GM12878 (cell line): Measurements from ENCODE around the gene MEGF6. TPM values are rescaled to one million over a fixed set of nuclear protein-coding genes. Genes with fewer than 3 reads are reported as not detected.

Source experiments
- ATAC-seq: fragments of 200-7000 bp; cut with Tn5 transposase; 3 replicates; pipeline ENCODE4 v1.9.1; 2020; ENCODE audit warnings: mild to moderate bottlenecking, moderate library complexity
- BruUV-seq: library from RNA; stranded (reverse); fragments of 400-500 nt; replicated peaks from 2 replicates; lab custom pipeline; 2021; lab: Mats Ljungman, UMichigan
- CTCF ChIA-PET: fragments of 300-600 bp; sonication (Branson Sonifier 250); formaldehyde crosslinking; extraction: SDS; loops from one replicate; lab custom pipeline; 2021; ENCODE audit warnings: inconsistent platforms; lab: Yijun Ruan, JAX
- POLR2A ChIA-PET: fragments of 350-600 bp; formaldehyde crosslinking; extraction: SDS; loops from one replicate; lab custom pipeline; 2021; ENCODE audit warnings: inconsistent platforms; lab: Charles Lee
- RAD21 ChIA-PET: fragments of 300-600 bp; sonication (Branson Sonifier 250); formaldehyde crosslinking; loops from one replicate; lab custom pipeline; 2023; ENCODE audit warnings: antibody characterized with exemption; ENCODE audit not compliant: unreplicated experiment; lab: Charles Lee
- SMC1A ChIA-PET: fragments of 300-600 bp; sonication (Branson Sonifier 250); formaldehyde crosslinking; loops from one replicate; lab custom pipeline; 2023; ENCODE audit not compliant: unreplicated experiment, uncharacterized antibody; lab: Charles Lee
- DNase-seq: peaks from one replicate; pipeline ENCODE4 v3.0.0-alpha.2; 2011; ENCODE audit warnings: low read depth, low spot score
- FAIRE-seq: peaks from 3 replicates; lab custom pipeline; 2011; peaks lifted over from hg19 to GRCh38; lab: Jason Lieb, UNC
- H2AFZ ChIP-seq: 2 replicates; pipeline ENCODE4 v1.6.0; 2011; ENCODE audit warnings: low read depth, low read length, control low read depth; ENCODE audit not compliant: control insufficient read depth
- H3K27ac ChIP-seq: 2 replicates; pipeline ENCODE4 v1.5.1; 2011; ENCODE audit warnings: control low read depth; ENCODE audit not compliant: control insufficient read depth, insufficient read depth
- H3K27me3 ChIP-seq, 2 experiments: replicated peaks in 1 of 2; 2 replicates each; pipeline versions ENCODE4 v1.6.0 to v1.6.1; 2011; ENCODE audit warnings: low read length in 1 of 2; ENCODE audit not compliant: control insufficient read depth in 2 of 2, insufficient read depth in 2 of 2
- H3K36me3 ChIP-seq, 2 experiments: 2 replicates each; pipeline ENCODE4 v1.5.1; 2011; ENCODE audit warnings: low read length in 1 of 2; ENCODE audit not compliant: control insufficient read depth in 2 of 2, insufficient read depth in 2 of 2
- H3K4me1 ChIP-seq: 2 replicates; pipeline ENCODE4 v1.6.1; 2011; ENCODE audit warnings: mild to moderate bottlenecking, low read length, moderate library complexity, mixed read lengths; ENCODE audit not compliant: control insufficient read depth, insufficient read depth
- H3K4me2 ChIP-seq: 2 replicates; pipeline ENCODE4 v1.6.0; 2011; ENCODE audit warnings: control low read depth; ENCODE audit not compliant: control insufficient read depth, insufficient read depth
- H3K4me3 ChIP-seq: fragments of 200-600 bp; sonication (generic); 2 replicates; pipeline ENCODE4 v1.5.1; 2016
- H3K79me2 ChIP-seq: 2 replicates; pipeline ENCODE4 v1.6.0; 2011; ENCODE audit warnings: low read length; ENCODE audit not compliant: control insufficient read depth, insufficient read depth
- H3K9ac ChIP-seq: 2 replicates; pipeline ENCODE4 v1.8.0; 2011; ENCODE audit warnings: low read length, control low read depth, mixed read lengths; ENCODE audit not compliant: control insufficient read depth, insufficient read depth
- H3K9me3 ChIP-seq: replicated peaks from 3 replicates; pipeline ENCODE4 v1.5.1; 2011; ENCODE audit warnings: mild to moderate bottlenecking, low read length; ENCODE audit not compliant: control insufficient read depth, insufficient read depth
- H4K20me1 ChIP-seq: 2 replicates; pipeline ENCODE4 v1.6.0; 2011; ENCODE audit not compliant: control insufficient read depth, insufficient read depth
- ASH2L ChIP-seq: fragments of 300-600, 200-600 bp; sonication (generic); IDR thresholded peaks from 2 replicates; pipeline ENCODE4 v1.6.1; 2017; ENCODE audit warnings: low read depth, mild to moderate bottlenecking, borderline replicate concordance
- BMI1 ChIP-seq: fragments of 450-650 bp; IDR thresholded peaks from 2 replicates; pipeline ENCODE4 v1.6.1; 2016; ENCODE audit warnings: mild to moderate bottlenecking, moderate library complexity, borderline replicate concordance
- CREM ChIP-seq: IDR thresholded peaks from 2 replicates; pipeline ENCODE4 v1.6.1; 2014; ENCODE audit warnings: antibody characterized with exemption, low read depth
- EP300 ChIP-seq, 2 experiments: fragments of 150-350 bp in 1 of 2; IDR thresholded peaks; 2 replicates each; pipeline ENCODE4 v1.6.1; 2011 to 2012; ENCODE audit warnings: low read depth in 2 of 2, low read length in 2 of 2, borderline replicate concordance in 1 of 2, improper control_type of control experiment in 1 of 2, inconsistent platforms in 1 of 2; ENCODE audit not compliant: control insufficient read depth in 1 of 2
- GABPA ChIP-seq: IDR thresholded peaks from 2 replicates; pipeline ENCODE4 v1.6.1; 2014; ENCODE audit warnings: antibody characterized with exemption, low read depth, mild to moderate bottlenecking, inconsistent platforms
- NFYB ChIP-seq: IDR thresholded peaks from 2 replicates; pipeline ENCODE4 v1.6.1; 2011; ENCODE audit warnings: low read depth, mild to moderate bottlenecking, low read length, improper control_type of control experiment, moderate library complexity; ENCODE audit not compliant: insufficient read depth
- NR2F1 ChIP-seq: fragments of 450-650 bp; conservative IDR thresholded peaks from 2 replicates; pipeline ENCODE4 v1.6.1; 2017; ENCODE audit warnings: mild to moderate bottlenecking
- PML ChIP-seq: IDR thresholded peaks from 2 replicates; pipeline ENCODE4 v1.6.1; 2012; ENCODE audit warnings: low read length, inconsistent platforms
- STAT1 ChIP-seq: fragments of 450-650 bp; conservative IDR thresholded peaks from 2 replicates; pipeline ENCODE4 v1.6.1; 2014; ENCODE audit warnings: antibody characterized with exemption, mild to moderate bottlenecking
- TAF1 ChIP-seq: IDR thresholded peaks from 2 replicates; pipeline ENCODE4 v1.6.1; 2011; ENCODE audit warnings: mild to moderate bottlenecking, low read depth, low read length, borderline replicate concordance
- WRNIP1 ChIP-seq: IDR thresholded peaks from 2 replicates; pipeline ENCODE4 v1.6.1; 2011; ENCODE audit warnings: low read depth, low read length, improper control_type of control experiment, borderline replicate concordance
- ZNF622 ChIP-seq: fragments of 450-650 bp; IDR thresholded peaks from 2 replicates; pipeline ENCODE4 v1.6.1; 2017; ENCODE audit warnings: mild to moderate bottlenecking, inconsistent platforms
- WGBS: methylation state at CpG from one replicate; pipeline ENCODE4 v1.1.6; 2016; ENCODE audit warnings: low lambda C conversion rate; ENCODE audit not compliant: insufficient replicate concordance, insufficient coverage; ENCODE audit errors: missing lambda C conversion rate; 5-methylcytosine and 5-hydroxymethylcytosine counted together
- in situ Hi-C: fragments of 300-500 bp; cut with MboI; formaldehyde crosslinking; loops from 9 replicates; pipeline ENCODE4 v1.14.3; 2018; ENCODE audit warnings: mixed read lengths
- intact Hi-C: fragments of 100-400 bp; cut with micrococcal nuclease; formaldehyde crosslinking; loops from one replicate; pipeline ENCODE4 v1.14.2; 2022; ENCODE audit not compliant: unreplicated experiment
- polyA plus RNA-seq, 11 experiments: library from polyadenylated mRNA; depleted of rRNA in 4 of 11; unstranded in 6 of 11; stranded (reverse) in 5 of 11; fragments of >200 nt; fragmentation: Nextera tagmentation in 4 of 11; fragmentation: Illumina TruSeq in 1 of 11; extraction: Ambion mirVana in 4 of 11; extraction: Trizol in 1 of 11; gene quantifications; 1 replicate in 1 of 11; 2 replicates in 10 of 11; pipeline versions ENCODE4 v1.2.1 to v1.2.3, GENCODE V29; 2011 to 2016; ENCODE audit warnings: inconsistent platforms in 2 of 11, missing spikeins in 2 of 11, low read depth in 1 of 11
- total RNA-seq, 4 experiments: library from RNA; depleted of rRNA in 3 of 4; stranded (reverse); fragments of >200 nt in 3 of 4; fragmentation: Illumina TruSeq in 1 of 4; extraction: Trizol in 1 of 4; gene quantifications; 2 replicates each; pipeline versions ENCODE4 v1.2.1 to v1.2.3, GENCODE V29; 2013 to 2021
- TF ChIP-seq, protein P1 (sequence below): fragments of 150-350 bp; IDR thresholded peaks from 2 replicates; pipeline ENCODE4 v1.6.1; 2014; ENCODE audit warnings: mild to moderate bottlenecking, low read depth, low read length
- TF ChIP-seq, protein P2 (sequence below): fragments of 450-650 bp; conservative IDR thresholded peaks from 2 replicates; pipeline ENCODE4 v1.6.1; 2017; ENCODE audit warnings: mild to moderate bottlenecking, moderate library complexity

The MEGF6 gene
- total and polyA plus RNA-seq, 10 of the 15 experiments (the other 5 are each of a cell fraction or from before 2014, with no cell fraction given): 0.03 to 0.41 TPM; not detected in 8

DNA sequence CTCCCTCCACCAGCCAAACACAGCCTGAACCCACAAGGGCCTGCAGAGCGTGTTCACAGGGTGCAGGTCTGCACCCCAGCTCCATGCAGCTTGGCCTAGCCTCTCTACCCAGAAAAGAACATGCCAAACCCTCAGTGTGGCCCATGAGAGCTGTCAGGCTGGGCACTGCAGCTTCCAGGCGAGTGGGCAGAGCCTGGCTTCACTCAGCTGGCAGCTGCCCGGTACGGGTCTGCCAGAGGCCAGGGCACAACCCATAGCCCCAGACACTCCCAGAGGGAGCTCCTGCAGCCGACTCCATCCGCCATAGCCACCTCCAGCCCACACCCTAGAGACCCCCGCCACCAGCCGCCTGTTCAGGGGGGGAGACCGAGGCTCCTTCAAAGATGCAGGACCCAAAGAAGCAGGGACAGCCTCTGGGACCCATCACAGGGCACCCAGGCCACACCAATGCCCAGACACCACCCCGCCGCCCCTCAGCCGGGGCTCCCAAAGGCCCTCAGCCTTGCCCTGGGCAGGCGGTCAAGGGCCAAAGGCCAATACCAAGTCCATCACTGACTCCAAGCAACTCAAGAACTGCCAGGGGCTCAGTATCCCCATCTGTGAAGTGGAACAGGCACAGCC lies 42.4 kb downstream of the MEGF6 start:
- ChIA-PET SMC1A (no interaction called here), POLR2A (no interaction called here), RAD21 (no interaction called here), CTCF (interaction anchor here (1.1 to 1.8 kb wide), 2 partner anchors 50 to 156 kb away, joined by 4 to 6 read pairs; no protein-coding TSS in a partner anchor)
- no peak overlapping the region for H3K9ac ChIP-seq
- no peak for DNase-seq
- in situ Hi-C loops: no loop called here
- no peaks in the 10 kb centered on the region for H3K36me3 ChIP-seq
- H3K4me3 ChIP-seq: no peak overlapping the region
- TF ChIP-seq GABPA: no peak
- TF ChIP-seq ASH2L: no peak
- TF ChIP-seq BMI1: no peak
- no peak for TF ChIP-seq WRNIP1
- TF ChIP-seq ZNF622: no peak
- TF ChIP-seq NFYB: no peak
- TF ChIP-seq, protein P1, sequence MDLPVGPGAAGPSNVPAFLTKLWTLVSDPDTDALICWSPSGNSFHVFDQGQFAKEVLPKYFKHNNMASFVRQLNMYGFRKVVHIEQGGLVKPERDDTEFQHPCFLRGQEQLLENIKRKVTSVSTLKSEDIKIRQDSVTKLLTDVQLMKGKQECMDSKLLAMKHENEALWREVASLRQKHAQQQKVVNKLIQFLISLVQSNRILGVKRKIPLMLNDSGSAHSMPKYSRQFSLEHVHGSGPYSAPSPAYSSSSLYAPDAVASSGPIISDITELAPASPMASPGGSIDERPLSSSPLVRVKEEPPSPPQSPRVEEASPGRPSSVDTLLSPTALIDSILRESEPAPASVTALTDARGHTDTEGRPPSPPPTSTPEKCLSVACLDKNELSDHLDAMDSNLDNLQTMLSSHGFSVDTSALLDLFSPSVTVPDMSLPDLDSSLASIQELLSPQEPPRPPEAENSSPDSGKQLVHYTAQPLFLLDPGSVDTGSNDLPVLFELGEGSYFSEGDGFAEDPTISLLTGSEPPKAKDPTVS: no peak
- TF ChIP-seq, protein P2, sequence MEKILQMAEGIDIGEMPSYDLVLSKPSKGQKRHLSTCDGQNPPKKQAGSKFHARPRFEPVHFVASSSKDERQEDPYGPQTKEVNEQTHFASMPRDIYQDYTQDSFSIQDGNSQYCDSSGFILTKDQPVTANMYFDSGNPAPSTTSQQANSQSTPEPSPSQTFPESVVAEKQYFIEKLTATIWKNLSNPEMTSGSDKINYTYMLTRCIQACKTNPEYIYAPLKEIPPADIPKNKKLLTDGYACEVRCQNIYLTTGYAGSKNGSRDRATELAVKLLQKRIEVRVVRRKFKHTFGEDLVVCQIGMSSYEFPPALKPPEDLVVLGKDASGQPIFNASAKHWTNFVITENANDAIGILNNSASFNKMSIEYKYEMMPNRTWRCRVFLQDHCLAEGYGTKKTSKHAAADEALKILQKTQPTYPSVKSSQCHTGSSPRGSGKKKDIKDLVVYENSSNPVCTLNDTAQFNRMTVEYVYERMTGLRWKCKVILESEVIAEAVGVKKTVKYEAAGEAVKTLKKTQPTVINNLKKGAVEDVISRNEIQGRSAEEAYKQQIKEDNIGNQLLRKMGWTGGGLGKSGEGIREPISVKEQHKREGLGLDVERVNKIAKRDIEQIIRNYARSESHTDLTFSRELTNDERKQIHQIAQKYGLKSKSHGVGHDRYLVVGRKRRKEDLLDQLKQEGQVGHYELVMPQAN: no peak
- TF ChIP-seq TAF1: no peak
- no peak for TF ChIP-seq PML
- TF ChIP-seq EP300 (IDR thresholded peaks at IDR 0.05; ENCODE audit: borderline replicate concordance in 1 of 2, control insufficient read depth in 1 of 2, low read depth in 2 of 2, low read length in 2 of 2): no peak
- no peak for TF ChIP-seq NR2F1
- TF ChIP-seq STAT1: no peak
- TF ChIP-seq CREM: no peak
- no peaks in the 10 kb centered on the region for H4K20me1 ChIP-seq
- 43% methylated on average over 12 of the region's 13 CpGs for WGBS
- no peaks in the 10 kb centered on the region for H3K79me2 ChIP-seq
- H2AFZ ChIP-seq: no peak overlapping the region
- BruUV-seq: no TSS peak
- ATAC-seq: no peak
- H3K27me3 ChIP-seq: no peaks in the 10 kb centered on the region
- FAIRE-seq: no peak
- H3K27ac ChIP-seq: no peak overlapping the region
- H3K4me2 ChIP-seq: no peak overlapping the region
- intact Hi-C loops: no loop called here
- H3K4me1 ChIP-seq: no peaks in the 10 kb centered on the region
- no peaks in the 10 kb centered on the region; the same call in 2 of the 3 replicates for H3K9me3 ChIP-seq
